NOMO-1 (cell line): ENCODE results near the gene CDCA7L.

Source experiments
- DNase-seq, 2 experiments: peaks; one replicate each; lab custom pipeline; 2025; ENCODE audit not compliant: unreplicated experiment in 2 of 2; lab: John Stamatoyannopoulos, UW

CDCA7L gene, protein sequence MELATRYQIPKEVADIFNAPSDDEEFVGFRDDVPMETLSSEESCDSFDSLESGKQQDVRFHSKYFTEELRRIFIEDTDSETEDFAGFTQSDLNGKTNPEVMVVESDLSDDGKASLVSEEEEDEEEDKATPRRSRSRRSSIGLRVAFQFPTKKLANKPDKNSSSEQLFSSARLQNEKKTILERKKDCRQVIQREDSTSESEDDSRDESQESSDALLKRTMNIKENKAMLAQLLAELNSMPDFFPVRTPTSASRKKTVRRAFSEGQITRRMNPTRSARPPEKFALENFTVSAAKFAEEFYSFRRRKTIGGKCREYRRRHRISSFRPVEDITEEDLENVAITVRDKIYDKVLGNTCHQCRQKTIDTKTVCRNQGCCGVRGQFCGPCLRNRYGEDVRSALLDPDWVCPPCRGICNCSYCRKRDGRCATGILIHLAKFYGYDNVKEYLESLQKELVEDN

DNA sequence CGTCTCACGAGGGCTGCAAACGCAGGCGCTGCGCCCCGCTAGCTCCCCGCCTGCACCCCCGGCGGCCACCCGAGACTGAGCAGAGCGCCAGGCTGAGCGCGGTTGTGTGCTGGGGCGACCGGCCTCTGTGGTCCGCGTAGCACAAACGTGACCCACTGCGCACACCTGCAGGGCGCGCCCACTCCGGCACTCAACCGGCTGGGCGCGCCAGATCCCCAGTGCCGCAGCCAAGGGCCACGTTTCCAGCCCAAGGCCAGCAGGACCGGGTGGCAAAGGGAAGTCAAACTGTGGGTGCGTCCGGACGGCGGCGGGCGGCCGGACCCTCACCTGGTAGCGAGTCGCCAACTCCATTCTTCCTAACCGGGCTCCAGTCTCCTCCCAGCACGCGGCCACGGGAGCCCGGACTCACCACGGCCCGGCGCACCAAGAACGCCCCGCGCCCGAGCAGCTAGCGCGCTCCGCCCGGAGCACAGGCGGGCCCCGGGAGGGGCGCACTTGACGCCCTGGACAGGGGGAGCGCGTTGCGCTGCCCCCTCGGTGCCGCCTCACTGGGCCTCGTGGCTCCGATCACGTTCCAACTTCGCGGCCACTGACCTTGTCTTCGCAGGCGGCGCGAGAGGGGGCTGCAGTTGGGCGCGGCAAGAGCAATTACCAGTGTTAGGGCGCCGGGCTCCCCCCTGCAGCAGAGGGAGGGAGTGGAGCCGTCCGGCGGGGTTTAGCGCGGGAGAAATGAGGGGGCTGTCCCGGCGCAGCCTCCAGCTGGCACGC, at the start of gene CDCA7L:
Gene CDCA7L (minus strand): TSS at position 446 of the 768 bp plus-strand sequence. CDS start 95 bp downstream, at position 351.
- peak; percentile 76 to 80 for DNase-seq

DNA sequence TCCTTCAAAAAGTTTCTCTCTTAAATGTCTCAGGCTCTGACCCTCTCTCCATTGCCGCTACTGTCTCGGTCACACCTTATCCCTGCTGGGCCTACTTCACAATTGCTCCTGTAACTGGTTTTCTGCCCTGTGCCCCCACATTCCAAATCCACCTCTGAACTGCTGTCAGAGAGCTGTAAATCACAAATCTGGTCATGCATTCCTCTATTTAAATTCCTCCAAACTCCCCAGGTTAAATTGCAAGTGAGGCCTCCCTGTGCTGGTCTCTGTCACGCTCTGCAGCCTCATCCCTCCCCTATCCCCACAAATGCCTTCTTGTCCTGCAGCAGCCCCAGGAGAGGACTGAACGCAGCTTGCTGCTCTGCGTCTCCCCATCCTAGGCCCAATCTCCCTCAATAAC, 40.4 kb upstream of the CDCA7L start:
- no peak for DNase-seq

DNA sequence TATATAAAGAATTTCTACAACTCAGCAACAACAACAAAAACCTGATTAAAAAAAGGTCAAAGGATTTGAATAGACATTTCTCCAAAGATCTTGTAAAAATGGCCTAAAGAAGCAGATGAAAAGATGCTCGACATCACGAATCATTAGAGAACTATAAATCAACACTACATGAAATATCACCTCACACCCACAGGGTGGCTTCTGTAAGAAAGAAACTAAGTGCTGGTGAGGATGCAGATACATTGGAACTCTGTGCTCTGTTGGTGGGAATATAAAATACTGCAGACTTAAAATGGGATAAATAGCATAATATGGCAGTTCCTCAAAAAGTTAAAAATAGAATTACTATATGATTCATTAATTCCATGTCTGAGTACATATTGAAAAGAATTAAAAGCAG, 38.3 kb upstream of the CDCA7L start:
- no peak for DNase-seq

DNA sequence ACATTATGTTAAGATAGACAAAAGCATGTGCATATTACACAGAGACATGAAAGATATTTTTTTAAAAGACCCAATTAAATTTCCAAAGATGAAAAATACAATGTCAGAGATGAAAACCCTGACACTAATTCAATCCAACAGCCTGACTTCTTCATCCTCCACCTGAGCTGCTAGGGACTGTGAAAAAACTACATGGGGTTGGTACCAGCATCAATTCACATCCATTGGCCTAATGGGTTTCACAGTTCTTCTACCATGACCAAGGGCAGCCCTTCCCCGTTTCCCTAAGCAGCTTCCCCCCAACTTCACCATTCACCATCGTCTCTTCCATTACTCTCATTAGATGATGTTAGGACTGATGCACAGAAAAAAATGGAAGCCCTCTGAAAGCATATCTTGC, 37.4 kb upstream of the CDCA7L start:
- DNase-seq = no peak

DNA sequence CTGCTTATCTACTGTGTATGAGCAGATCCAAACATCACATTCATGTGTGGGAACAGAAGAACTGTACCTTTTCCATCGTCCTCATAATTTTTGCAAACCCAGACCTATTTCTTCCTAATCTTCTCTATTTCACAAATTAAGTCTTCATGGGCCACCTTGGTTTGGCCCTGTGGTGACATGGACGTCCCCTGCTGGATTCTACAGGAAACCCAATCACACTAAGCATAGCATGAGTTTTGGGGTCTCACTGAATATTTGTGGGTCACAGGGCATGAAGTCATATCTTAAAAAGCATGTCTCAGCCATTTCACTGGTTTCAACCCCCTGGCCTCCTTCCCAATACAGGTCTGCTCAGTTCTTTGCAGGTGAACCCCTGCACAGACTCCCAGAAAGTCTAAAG, 35.8 kb upstream of the CDCA7L start:
- no peak for DNase-seq

DNA sequence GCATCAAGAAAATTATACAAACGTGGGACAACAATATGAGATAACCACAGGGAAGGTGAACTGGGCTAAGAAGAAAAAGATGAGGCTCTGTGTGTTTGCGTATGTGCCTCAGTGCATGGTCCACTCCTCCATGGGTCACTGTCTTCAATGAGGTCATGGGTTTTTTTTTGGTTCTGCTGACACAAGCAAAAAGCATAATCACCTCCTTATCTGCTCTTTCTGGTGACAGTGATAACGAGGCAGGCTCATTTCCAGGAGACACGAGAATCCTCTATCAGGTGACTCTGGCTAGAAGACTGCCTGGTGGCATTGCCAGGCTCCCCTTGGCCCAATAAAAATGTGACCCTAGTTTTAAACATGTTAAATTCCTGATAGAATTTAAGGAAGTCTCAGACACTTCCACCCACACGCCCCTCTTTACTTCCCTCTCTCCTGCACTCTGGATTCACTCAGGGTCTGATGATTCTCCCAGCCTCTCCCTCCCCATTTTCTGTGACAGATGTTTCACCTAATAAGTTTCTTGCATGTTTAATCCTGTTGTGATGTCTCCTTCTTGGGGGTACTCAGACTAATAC, 35.3 kb upstream of the CDCA7L start:
- no peak for DNase-seq

DNA sequence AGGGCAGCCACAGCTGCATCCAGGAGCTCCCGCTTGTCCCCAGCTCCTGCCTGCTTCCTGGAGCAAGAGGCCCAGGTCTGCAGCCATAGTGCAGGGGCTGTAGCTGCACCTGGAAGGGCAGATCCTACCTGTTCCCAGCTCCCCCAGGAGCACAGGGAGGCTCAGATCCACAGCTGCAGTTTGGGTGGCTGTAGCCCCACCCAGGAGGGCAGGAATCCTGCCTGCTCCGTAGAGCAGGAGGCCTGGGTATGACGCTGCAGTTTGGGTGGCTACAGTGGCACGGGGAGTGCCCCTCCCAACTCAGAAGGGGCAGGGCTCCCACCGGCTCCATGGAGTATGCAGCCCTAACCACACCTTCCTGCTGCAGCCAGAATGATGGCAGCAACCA, 26.7 kb upstream of the CDCA7L start:
- DNase-seq = no peak

DNA sequence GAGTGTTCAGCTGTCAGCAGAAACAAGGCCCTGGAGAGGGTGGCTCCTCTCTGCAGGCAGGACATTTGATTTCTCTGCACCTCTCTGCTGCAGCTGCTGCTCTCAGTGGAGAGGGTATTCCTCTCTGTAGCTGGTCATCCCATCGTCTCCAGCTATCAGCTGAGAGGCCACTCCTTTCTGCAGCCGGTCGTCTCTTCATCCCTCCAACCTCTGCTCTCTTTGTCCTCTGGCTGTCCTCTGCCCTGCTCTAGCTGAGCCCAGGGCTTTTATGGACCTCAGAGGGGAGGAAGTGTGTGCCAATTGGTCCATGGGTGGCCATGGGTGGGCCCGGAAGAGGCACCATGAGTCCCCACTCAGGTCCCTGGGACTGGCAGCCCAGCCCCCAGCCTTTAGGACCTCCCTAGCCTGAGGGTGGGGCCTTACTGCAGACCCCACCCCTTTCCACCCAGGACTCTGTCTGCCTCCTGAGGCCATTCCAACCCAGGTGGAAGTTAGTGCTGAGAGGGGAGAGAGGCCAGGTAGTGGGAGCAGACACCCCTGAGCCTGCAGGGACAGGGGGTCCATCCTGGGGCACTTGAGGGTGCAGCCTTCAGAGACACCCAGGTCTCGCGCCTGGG, 26.2 kb upstream of the CDCA7L start:
- DNase-seq = no peak

DNA sequence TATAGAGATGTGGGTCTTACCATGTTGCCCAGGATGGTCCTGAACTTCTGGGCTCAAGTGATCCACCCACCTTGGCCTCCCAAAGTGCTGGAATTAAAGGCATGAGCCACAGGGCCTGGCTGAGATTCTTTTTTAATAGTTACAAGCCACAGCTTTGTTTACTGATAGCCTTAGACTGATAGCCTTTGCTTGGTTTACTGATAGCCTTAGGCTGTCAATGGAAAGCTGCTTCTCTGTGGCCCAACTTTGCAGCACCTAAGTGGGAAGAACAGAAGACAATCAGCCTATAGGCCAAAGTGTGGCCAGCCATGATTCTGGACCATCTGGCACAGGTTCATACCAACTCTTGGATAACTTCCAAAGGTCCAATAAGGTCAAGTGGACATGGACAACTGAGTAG, 24.1 kb upstream of the CDCA7L start:
- DNase-seq = no peak

DNA sequence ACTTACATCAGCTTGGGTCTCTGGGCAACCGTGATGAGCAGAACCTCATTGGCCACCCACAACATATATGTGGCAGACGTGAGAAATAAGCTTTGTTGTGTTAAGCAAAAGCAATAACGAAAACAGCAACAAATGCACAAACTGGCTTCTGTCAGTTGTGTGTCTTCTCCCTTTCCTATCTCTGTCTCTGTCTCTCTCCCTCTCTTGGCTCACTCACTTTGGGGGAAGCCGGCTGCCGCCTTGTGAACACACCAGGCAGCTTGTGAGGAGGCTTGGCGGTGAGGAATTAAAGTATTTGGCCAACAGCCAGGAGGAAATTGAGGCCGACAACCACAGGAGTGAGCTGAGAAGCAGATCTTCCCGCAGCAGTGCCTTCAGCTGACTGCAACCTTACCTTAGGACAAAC, 21.9 kb upstream of the CDCA7L start:
- DNase-seq = peak; percentile 36 to 37

DNA sequence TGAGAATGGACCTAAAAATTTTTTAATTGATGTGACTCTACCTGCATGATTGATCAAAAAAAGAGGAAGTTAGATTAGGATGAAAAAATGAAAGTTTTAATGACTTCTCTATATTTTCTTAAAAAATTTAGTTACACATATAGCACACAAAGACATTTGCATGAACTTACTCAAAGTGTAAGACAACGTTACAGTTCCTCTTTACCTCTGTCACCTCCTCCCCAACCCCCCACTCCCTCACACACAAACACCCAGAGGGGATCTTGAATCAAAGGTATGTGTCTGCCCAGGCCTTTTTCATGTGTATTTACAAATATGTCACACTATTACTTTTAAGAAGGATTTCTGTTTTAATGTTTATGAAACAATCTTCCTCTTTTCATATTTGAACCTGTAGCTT, 20.6 kb upstream of the CDCA7L start:
- DNase-seq = peak; percentile 14 to 30

DNA sequence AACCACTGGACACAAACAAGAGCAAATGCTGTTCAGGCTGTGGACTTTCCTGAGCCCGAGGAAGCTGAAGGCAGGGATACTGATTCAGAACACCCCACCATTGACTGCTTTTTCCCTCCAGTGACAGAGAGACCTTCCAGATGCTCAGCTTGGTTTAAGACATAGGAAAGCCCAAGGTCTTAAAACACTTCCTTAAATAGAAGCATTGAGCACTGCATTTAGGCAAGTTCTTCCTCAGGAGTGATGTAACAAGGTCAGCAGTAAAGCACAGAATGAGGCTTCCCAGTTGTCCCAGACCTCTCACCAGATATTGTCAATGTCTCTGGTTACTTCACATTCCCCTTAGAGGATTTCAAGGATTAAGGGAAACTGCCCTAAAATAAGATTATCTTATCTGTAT, 19.6 kb upstream of the CDCA7L start:
- DNase-seq = peak; percentile 27 to 37

DNA sequence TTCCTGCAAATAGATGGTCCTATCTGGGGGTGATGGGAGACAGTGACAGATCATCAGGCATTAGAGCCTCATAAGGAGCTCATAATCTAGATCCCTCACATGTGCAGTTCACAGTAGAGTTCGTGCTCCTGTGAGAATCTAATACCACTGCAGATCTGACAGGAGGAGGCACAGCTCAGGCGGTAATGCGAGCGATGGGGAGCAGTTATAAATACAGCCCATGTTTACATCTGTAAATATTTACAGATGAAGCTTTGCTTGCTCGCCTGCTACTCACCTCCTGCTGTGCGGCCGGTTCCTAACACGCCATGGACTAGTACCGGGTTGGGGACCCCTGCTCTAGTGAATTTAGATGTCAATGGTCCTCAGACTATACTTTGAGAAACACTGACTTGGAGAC, 17.0 kb upstream of the CDCA7L start:
- DNase-seq = no peak

DNA sequence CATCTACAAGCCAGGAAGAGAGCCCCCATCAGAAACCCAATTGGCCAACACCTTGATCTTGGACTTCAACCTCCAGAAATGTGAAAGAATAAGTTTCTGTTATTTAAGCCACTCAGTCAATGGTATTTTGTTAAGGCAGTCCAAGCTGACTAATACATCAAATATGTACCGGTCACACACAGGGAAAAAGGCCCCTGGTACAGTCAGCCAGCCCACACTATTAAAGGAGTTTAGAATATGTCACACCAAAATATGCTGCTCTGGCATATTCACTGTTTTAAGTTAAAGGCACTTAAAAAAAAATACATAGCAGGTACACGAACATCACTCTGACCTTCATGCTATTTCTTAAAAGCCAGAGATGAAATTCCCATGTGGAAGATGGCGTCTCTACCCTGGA, 15.2 kb upstream of the CDCA7L start:
- DNase-seq = no peak

DNA sequence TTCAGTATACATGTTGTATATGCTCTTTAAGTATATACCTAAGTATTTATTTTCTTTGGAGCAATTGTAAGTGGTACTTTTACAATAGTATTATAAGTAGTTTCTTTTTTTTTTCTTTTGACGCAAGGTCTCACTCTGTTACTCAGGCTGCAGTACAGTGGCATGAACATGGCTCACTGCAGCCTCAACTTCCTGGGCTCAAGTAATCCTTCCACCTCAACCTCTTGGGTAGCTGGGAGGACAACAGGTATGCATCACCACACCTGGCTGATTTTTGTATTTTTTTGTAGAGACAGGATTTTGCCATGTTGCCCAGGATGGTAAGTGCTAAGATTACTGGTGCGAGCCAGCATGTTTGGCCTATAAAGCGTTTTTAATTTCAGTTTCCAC, 13.7 kb upstream of the CDCA7L start:
- no peak for DNase-seq

DNA sequence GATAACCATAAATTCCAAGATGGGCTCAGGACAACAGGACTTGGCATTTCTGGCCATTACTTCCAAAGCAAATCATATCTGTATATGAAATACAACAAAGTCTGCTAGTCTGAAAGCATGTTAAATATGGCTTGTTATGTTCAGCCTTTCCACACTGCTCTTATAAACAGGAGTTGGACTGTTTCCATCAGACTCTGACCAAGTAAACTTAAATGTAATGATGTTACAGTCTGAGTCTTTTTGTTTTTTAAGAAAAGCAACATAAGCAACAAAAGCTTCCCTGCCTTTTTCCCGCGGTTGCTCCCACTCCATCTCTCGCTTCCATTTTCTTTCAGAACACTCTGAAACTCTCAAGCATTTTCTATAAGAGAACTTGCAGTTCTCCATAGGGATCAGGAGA, 8.1 kb upstream of the CDCA7L start:
- DNase-seq = no peak

DNA sequence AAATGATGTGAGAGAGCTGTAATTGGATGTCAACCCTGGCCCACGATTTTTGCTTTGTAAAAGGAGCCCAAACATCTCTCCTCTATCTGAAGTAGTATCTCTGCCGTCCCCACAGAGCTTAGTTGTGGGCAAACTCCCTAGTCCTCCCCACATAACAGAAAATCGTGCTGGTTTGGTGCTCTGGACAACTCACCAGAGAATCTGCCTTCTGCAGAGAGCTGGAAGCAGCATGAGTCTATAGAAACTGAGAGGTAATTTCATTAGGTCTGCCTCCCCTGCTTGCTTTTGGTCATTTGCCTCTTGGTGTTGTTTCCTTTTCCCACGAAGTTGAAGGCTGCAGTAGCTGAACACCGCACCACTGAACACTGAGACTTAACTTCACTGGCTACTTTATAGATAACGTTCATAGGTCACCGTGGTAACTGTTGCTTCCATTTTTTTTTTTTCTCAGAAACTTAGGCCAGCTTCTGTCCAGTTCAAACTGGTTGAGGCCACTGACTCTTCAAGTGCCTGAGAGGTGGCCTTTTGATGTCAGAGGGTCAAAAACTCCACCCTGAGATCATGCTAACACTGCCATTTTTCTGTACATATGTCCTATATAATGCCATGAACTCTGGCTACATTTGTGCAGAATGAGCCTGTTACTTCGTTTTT, 3.3 kb upstream of the CDCA7L start:
- DNase-seq = no peak

DNA sequence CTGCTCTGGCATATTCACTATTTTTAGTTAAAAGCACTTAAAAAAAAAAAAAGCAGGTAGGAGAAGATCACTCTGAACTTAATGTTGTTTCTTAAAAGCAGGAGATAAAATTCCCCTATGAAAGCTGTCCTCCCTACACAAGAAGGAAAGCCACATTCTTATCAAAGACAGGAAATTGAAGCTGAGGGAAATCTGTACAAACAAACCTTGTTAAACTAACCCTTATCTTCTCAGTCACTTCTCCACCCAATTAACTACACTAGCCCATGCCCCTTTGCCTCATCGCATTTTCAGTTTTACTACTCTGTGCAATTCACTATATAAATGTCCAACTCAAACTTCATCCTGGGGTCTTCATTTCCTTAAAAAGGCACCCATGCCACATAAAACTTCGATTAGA, 2.7 kb upstream of the CDCA7L start:
- DNase-seq = no peak

DNA sequence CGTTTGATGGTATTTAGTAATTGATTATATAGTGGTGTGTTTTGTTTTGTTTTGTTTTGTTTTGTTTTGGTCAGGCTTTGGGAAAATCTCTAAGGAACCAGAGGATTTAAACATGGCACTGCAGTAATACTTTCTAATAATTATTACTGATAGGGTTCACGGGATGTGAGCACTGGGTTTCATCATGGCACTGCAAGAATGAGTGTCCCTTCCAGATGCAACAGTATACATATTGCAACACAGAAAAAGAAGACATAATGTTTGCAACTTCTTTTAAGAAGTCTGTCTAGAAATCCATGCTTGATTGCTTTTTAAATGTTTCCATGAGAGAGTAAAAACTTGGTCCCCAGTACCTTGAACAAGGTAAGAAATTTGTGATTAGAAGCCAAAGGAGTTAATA, 2.2 kb upstream of the CDCA7L start:
- no peak for DNase-seq

DNA sequence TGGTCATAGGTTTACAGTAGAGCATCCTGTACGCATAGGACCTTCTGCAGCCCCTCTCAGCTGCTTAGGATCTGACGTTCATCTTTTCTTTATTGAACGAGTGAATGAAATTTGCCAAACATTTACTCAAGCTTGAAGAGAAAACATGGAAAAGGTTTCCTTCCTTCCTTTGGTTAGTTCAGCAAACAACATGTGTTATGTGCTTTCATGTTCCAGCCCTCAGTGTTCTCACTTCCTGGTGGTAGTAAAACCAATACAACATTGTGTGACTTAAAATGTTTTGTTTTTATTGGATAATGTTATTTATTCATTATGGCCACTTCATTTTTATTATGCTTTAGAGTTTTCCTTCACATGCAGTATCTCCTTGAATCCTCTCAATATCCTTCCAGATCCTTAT, 1.4 kb upstream of the CDCA7L start:
- no peak for DNase-seq

DNA sequence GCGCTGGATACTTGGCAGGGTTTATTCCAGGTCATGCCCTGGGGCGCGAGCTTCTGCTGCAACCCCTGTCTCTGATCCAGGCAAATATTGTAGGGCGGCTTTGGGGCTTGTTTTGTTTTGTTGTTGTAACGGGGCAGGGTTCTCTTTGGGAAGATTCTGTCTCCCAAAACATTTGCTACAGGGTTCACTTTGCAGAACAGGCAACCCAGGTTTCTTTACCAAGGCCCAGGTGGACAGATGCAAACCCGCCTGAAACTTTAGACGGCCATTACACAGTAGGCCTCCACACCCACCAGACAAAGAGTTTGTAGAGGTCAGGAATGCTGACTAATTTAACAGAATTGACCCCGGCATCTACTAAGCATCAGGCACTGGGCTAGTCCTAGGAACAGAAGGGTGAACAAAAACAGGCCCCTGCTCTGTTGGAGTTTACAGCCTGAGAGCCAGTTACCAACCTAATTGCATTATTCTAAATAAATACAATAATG, 567 bp upstream of the CDCA7L start:
- DNase-seq = no peak
